Jurkat, Clone E6-1 (cell line): ENCODE data around the gene GPR141.

Experiments used
- DNase-seq: peaks from one replicate; pipeline ENCODE4 v3.0.0-alpha.2; 2011; ENCODE audit warnings: low read depth, low spot score
- H3K4me3 ChIP-seq: 2 replicates; pipeline ENCODE4 v1.5.1; 2011; ENCODE audit warnings: mild to moderate bottlenecking, low read length, control low read depth, moderate library complexity

The GPR141 gene

DNA sequence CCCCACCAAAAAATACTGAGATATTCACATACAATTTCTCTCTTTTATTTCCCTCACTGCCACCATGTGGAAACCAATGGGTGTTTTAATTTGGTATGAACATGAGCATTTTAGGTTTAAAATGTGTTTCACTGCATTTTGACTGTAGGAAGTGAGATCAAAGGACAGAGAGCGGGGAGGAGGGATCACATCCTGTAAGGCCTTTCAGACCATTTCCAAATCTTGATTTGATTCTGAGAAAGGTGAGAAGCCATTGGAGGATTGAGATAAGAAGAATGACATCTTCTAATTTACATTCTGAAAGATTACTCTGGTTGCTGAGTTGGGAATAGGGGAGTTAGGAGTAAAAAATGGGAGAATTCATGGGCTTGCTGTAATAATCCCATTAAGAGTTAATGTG lies 42.5 kb downstream of the GPR141 start:
- no peak overlapping the region for H3K4me3 ChIP-seq
- peak; percentile 37 for DNase-seq

- no peak for DNase-seq
Observed at GRCh38 chr7:37728747-37729146, 45.2 kb downstream of the GPR141 start.

GRCh38 chr7:37729181-37729580 lies 45.6 kb downstream of the GPR141 start:
- no peak for DNase-seq
- H3K4me3 ChIP-seq, result no peak overlapping the region

More at GRCh38 chr7:37728747-37729146, 45.2 kb downstream of the GPR141 start:
- H3K4me3 ChIP-seq, result no peak overlapping the region

DNA sequence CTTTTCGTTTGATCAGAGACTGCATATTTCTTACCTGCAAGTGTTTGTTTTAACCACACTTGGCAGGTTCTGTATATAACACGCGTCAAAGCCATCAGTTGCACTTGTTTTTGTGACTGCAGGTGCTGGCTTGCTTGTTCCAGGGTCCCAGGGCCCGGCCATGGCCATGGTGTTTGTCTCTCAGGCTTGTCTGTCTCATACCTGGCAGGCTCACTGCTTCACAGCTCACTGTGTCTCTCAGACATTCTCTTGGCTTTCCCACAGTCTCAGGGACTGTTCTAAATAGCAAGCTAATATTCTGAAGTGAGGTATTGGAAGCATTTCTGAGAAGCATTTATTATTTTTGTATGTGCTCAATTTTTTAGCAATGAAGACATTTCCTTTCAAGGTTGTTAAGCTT lies 46.9 kb downstream of the GPR141 start:
- no peak overlapping the region for H3K4me3 ChIP-seq

GRCh38 chr7:37732253-37732652 lies 48.7 kb downstream of the GPR141 start:
- no peak overlapping the region for H3K4me3 ChIP-seq
- DNase-seq, result peak; percentile 44

More for the DNA sequence above, 46.9 kb downstream of the GPR141 start:
- no peak for DNase-seq

DNA sequence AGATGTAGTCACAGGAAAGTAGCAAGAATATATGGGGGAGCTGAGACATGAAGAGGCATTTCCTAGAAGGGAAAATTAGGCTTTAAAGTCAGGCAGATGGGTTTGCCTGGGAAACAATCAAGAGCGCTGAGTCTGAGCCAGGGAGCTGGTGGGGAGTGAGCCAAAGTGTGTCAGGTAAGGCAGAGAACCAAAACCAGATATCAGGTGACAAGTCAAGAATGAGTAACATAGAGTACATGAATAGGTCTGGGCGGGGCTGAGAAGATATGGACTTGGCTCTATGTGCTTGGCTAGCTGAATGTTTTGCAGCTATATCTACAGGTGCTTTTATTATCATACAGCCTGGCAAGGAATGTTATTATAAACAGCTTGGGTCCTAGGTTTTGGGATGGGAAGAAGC lies 49.3 kb downstream of the GPR141 start:
- H3K4me3 ChIP-seq, result no peak overlapping the region
- no peak for DNase-seq

GRCh38 chr7:37735196-37735595 lies 51.6 kb downstream of the GPR141 start:
- H3K4me3 ChIP-seq, result no peak overlapping the region
- DNase-seq, result no peak

DNA sequence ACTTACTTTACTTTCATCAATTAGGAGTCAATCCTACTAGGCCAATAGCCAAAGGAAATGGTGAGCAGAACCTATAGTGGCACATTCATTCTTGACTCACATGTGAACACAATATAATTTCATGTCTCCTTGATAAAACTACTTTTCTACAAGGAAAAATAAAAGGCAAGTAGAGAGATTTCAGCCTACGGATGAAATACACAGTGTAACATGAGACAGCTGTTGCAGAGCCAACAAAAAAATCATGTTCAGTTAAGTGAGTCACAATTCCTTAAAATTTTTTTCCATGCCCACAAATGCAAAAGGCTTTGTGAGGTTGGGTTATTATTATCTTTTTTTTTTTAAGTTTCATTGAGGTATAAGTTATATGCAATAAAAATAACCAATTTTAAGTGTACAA lies 54.8 kb downstream of the GPR141 start:
- no peak overlapping the region for H3K4me3 ChIP-seq
- no peak for DNase-seq

DNA sequence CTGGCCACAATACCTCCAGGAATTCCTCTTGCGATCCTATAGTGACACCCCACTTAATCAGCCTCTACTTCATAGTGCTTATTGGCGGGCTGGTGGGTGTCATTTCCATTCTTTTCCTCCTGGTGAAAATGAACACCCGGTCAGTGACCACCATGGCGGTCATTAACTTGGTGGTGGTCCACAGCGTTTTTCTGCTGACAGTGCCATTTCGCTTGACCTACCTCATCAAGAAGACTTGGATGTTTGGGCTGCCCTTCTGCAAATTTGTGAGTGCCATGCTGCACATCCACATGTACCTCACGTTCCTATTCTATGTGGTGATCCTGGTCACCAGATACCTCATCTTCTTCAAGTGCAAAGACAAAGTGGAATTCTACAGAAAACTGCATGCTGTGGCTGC lies 56.8 kb downstream of the GPR141 start:
- H3K4me3 ChIP-seq, result no peak overlapping the region
- DNase-seq, result no peak

DNA sequence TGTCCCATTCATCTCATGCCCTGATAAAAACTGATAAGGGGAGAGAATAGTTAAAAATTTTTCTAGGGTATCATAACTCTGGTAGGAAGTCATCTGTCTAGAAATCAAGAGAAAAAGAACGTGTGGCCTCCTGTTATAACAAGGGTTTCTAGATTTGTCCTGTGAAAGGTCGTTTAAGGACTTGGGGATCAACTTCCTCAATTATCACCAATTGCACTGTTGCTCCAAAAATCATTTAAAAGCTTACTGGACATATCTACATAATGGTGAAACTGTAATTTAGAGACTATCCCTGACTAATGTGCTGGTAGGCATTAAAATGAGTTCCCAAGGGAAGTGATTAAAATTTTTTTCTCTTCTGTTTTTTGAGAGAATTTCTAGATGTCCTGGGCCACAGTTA lies 58.2 kb downstream of the GPR141 start:
- no peak for DNase-seq
- H3K4me3 ChIP-seq, result no peak overlapping the region

GRCh38 chr7:37751096-37751495 lies 67.5 kb downstream of the GPR141 start:
- H3K4me3 ChIP-seq, result no peak overlapping the region
- DNase-seq, result no peak

GRCh38 chr7:37753398-37754050 lies 70.0 kb downstream of the GPR141 start:
- DNase-seq, result no peak

DNA sequence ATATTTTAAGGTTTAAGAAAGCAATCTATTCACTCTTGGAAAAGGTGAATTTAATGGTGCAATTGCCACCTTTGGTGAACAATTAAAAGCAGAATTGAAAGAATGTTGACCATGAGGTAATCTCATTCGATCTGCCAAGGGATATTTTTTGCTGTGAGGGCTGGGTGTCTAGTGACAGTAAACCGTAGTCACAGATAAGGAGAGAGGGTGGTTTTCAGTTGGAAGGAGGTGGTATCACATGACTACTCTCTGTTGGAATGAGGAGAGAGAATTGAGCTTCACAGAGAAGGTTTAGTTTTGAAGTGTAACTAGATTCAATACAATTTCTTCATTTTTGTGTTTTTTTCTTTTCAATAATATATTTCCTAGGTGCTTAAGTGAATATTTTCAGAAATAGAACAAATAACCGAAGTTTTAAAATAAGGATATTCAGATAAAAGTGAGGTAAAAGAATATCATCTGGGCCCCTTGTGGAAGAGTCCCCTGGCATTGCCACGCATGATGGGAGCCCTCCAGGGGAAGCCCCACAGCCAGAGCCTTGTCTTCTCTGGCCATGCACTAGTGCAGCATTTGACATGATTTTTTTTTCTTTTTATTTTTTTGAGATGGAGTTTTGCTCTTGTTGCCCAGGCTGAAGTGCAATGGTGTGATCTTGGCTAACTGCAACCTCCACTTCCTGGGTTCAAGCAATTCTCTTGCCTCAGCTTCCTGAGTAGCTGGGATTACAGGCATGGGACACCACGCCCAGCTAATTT lies 73.4 kb downstream of the GPR141 start:
- H3K4me3 ChIP-seq, result no peak overlapping the region

More at GRCh38 chr7:37753398-37754050, 70.0 kb downstream of the GPR141 start:
- no peak overlapping the region for H3K4me3 ChIP-seq

GRCh38 chr7:37757563-37757962 lies 74.0 kb downstream of the GPR141 start:
- no peak overlapping the region for H3K4me3 ChIP-seq
- DNase-seq, result peak; percentile 5

More for the DNA sequence above, 73.4 kb downstream of the GPR141 start:
- DNase-seq, result no peak

DNA sequence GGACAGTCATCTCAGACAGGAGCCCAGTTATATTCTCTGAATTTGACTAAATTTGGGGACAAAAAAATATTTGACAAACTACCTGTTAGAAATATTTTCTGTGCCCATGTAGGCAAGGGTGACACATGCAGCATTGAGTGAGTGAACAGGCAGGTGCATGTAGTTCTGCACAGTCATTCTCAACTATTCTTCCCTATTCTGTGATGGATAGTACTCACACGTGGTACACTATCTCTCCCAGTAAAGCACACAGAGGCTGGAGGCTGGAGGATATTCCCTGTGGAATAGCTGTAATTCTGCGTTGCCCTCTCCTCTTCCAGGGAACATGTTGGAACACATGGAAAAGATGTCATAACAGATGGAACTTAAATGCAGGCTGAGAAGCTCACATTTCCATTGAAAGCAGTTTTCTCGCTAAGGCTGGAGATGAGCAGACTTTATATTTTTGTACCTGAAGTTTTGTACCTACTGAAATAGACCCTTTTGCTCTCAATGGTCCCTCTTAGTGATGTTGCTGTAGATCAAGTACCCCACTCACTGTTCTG lies 75.0 kb downstream of the GPR141 start:
- DNase-seq, result no peak
- no peak overlapping the region for H3K4me3 ChIP-seq

- no peak for DNase-seq
Observed at GRCh38 chr7:37759526-37759925, 76.0 kb downstream of the GPR141 start.

GRCh38 chr7:37765421-37765829 lies 81.9 kb downstream of the GPR141 start:
- H3K4me3 ChIP-seq, result no peak overlapping the region
- DNase-seq, result no peak

More at GRCh38 chr7:37759526-37759925, 76.0 kb downstream of the GPR141 start:
- H3K4me3 ChIP-seq, result no peak overlapping the region

GRCh38 chr7:37765872-37766525 lies 82.4 kb downstream of the GPR141 start:
- H3K4me3 ChIP-seq, result no peak overlapping the region

DNA sequence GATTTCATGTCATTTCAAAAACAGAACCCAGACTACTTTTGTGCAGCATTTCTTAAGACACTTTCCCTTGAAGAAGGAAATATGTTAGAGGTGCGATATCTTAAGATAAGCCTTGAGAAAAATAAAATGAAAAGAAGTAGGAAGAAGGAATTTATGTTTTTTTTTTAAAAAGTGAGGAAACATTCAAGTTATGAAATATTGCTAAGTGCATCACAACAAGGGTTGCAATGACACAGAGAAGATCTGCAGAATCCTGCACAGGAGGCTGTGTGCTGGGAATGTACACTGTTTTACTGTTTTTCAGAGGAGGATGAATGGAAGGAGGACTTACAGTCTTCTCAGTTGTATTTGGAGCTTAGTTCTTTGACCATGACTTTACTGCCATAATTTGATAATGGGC lies 85.0 kb downstream of the GPR141 start:
- no peak for DNase-seq
- no peak overlapping the region for H3K4me3 ChIP-seq

More at GRCh38 chr7:37765872-37766525, 82.4 kb downstream of the GPR141 start:
- peak; percentile 3 for DNase-seq

GRCh38 chr7:37769291-37769690 lies 85.7 kb downstream of the GPR141 start:
- no peak overlapping the region for H3K4me3 ChIP-seq
- no peak for DNase-seq
